HG02798 (cell line): Measurements from ENCODE around the gene MINK1.

Experiments
- ATAC-seq: cut with Tn5 transposase; IDR thresholded peaks from one replicate; pipeline ENCODE4 v1.9.1; 2021; ENCODE audit warnings: mild to moderate bottlenecking; ENCODE audit not compliant: unreplicated experiment, poor library complexity

The MINK1 gene

DNA sequence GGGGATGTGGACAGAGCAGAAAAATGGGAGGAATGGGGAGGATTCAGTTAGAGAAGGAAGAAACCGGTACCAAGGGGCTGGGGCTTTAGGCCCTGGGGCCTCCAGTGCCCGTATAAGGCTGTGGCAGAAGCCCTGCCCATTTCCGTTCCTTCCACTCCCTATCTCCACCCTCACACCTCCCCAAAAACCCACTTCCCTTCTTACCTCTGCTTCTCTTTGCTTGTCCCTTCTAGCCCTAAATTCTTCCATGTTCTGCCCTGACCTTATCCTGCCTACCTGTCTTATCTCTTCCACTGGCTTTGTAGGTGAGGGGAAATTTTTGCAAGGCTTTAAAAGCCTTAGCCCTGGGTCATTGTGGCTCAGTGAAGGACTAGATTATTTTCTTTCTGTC is 111.0 kb downstream of the MINK1 start:
- no peak for ATAC-seq

DNA sequence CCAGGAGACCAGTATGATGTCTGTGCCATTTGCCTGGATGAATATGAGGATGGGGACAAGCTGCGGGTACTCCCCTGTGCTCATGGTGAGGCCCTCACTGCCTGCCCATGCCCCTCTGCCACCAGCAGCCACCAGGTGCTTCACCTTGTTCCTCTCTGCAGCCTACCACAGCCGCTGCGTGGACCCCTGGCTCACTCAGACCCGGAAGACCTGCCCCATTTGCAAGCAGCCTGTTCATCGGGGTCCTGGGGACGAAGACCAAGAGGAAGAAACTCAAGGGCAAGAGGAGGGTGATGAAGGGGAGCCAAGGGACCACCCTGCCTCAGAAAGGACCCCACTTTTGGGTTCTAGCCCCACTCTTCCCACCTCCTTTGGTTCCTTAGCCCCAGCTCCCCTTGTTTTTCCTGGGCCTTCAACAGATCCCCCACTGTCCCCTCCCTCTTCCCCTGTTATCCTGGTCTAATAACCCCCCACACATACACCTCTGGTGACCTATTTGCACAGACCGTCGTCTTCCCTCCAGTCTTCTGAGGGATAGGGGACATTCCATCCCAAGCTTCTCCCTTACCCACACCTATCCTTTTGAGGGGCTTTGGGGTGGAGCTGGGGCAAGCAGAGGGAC is 111.5 kb downstream of the MINK1 start:
- no peak for ATAC-seq

- ATAC-seq: peak; percentile 28
These were observed 112.2 kb downstream of the MINK1 start for GRCh38 chr17:4945176-4945943.

DNA sequence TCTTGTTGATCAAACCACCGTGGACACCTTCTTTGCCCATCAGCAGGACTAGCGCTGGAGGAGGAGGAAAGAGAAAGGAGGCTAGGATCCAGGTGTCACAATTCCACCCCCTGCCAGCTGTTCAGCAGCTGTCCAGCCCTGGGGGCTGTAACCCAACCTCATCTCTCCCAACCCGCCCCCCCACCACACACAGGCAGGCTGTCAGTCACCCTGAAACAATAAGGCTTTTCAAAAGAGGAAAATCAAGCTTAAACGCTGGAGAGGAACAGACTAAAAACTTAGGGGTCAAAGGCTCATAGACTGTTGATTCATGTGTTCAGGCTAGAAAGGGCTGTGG is 112.8 kb downstream of the MINK1 start:
- no peak for ATAC-seq

GRCh38 chr17:4946312-4946976 is 113.3 kb downstream of the MINK1 start:
- ATAC-seq: no peak

DNA sequence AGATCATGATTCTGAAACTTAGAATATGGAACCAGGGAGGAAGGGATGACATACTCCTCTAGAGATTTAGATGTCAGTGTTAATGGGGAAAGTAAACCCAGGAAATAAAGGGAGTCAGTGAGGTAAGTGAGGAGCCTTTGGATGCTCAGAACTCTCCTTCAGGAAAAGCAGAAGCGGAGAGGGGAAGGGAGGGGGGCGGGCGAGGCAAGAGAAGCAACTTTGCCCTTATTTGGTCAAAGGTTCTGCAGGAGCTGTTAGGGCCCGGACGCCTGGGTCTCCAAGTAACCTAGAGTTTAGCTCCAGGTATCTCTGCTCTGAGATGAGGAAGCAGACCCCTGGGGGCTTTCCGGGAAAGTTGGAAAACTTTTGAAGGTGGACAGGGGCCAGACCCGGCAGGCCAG is 113.9 kb downstream of the MINK1 start:
- no peak for ATAC-seq
